HG03095 (cell line): ENCODE data around the gene HAGH.
"Not testable (repeated sequence)": the region's sequence is repeated elsewhere in the genome, so short reads cannot be mapped to it uniquely, and the experiment has no call there.

Source experiments
- ATAC-seq: cut with Tn5 transposase; IDR thresholded peaks from one replicate; pipeline ENCODE4 v1.9.1; 2021; ENCODE audit warnings: moderate library complexity; ENCODE audit not compliant: unreplicated experiment

HAGH gene

DNA sequence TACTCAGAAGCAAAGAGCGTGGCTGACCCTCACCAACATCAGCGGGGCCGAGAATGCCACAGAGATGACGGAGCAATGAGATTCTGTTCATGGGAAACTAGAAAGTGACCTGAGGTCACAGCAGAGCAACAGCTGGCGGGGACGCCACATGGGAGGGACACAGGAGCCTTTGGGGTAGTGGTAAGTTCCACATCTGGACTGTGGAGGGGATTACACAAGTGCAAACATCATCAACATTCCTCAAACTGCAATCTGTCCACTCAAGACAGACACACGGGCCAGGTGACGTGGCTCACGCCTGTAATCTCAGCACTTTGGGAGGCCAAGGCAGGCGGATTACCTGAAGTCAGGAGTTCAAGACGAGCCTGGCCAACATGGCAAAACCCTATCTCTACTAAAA, 11.2 kb downstream of the HAGH start:
- ATAC-seq, result no peak

GRCh38 chr16:1812732-1813163, 13.9 kb downstream of the HAGH start:
- no peak for ATAC-seq

DNA sequence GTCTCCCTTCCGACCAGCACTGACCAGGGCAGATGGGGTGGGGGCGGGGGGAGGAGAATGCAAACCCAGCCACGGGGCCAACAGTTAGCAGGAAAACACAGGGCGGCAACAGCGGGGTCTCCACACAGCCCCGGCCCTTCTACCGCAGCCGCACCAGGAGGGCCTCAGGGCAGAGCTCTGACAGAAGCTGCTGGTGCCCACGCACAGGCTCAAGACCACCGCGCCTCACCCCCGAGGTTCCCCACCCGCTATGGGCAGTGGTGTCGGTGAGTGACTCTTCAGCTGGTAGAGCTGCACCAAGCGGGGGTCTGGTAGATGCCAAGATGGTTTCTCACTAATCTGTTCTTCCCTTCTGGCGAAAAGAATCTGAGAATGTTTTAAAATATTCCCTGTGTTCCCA, 16.1 kb downstream of the HAGH start:
- ATAC-seq, result no peak

GRCh38 chr16:1810106-1810505, 16.5 kb downstream of the HAGH start:
- ATAC-seq, result no peak

GRCh38 chr16:1809281-1809801, 17.3 kb downstream of the HAGH start:
- no peak for ATAC-seq

- no peak for ATAC-seq
Observed at GRCh38 chr16:1808691-1809090, 17.9 kb downstream of the HAGH start.

GRCh38 chr16:1807626-1808025, 19.0 kb downstream of the HAGH start:
- no peak for ATAC-seq

DNA sequence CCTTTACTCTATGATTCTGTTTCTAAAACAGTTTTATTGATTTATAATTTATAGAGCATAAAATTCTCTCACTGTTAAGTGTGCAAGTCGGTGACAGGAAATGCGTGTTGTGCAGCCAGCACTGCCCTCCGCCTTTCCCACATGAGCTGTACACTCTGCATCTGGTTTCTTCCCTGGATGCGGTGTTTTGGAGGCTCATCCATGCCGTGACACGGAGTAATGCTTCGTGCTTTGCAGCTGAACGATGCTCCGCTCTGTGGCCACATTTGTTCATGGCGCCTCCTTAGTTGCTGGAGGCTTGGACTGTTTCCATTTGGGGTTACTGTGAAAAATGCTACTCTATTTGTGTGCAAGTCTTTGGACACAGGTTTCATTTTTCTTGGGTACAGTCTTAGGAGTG, 25.9 kb downstream of the HAGH start:
- ATAC-seq, result no peak

DNA sequence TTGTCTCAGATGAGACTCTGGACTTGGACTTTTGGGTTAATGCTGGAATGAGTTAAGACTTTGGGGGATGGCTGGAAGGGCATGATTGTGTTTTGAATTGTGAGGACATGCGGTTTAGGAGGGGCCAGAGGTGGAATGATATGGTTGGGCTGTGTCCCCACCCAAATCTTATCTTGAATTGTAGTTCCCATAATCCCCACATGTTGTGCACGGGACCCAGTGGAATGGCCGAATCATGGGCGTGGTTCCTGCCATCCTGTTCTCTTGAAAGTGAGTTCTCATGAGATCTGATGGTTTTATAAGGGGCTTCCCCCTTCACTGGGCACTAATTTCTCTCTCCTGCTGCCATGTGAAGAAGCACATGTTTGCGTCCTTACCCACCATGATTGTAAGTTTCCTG, 27.4 kb downstream of the HAGH start:
- ATAC-seq, result not testable (repeated sequence)

- no peak for ATAC-seq
Observed at GRCh38 chr16:1794908-1795666, 31.5 kb downstream of the HAGH start.

DNA sequence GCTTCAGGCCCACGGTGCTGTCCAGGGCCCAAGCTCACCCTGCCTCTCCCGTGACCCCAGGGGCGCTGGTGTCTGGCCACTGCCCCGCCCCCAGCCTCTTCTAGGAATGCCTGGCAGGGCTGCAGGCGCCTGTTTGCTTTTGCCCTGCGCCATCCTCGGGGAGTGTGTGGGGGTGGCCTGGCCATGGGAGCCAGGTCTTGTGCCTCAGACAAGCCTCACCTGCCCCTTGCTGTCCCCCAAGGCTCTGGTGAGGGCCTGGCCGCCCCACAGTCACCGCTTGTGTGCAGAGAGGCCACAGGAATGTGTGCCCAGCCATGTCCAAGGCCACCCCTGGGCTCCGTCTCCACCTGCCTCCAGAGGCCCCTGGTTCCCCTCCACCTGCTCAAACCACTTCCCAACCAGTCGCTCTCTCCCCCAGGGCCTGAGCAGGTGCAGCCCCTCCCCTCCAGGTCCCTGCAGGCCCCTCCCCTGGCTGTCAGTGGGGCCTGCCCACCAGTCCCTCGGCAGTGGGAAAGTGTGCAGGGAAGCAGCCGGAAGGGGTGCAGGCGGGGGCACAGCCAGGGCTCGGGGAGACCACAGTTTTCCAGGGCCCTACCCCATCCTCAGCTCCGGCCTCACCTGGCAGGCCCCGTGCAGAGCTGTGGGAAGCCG, 32.3 kb downstream of the HAGH start:
- no peak for ATAC-seq

GRCh38 chr16:1793578-1794220, 32.9 kb downstream of the HAGH start, which contains the start of gene IGFALS:
Gene IGFALS (minus strand): TSS chr16:1793705. CDS start chr16:1793652, 53 bp downstream.
- no peak for ATAC-seq

- ATAC-seq, result no peak
Observed at GRCh38 chr16:1792836-1793577, 33.6 kb downstream of the HAGH start.

- ATAC-seq, result no peak
Observed at GRCh38 chr16:1791943-1792812, 34.4 kb downstream of the HAGH start.

- no peak for ATAC-seq
Observed at GRCh38 chr16:1791256-1791942, 35.2 kb downstream of the HAGH start.

GRCh38 chr16:1790611-1791255, 35.9 kb downstream of the HAGH start:
- no peak for ATAC-seq

DNA sequence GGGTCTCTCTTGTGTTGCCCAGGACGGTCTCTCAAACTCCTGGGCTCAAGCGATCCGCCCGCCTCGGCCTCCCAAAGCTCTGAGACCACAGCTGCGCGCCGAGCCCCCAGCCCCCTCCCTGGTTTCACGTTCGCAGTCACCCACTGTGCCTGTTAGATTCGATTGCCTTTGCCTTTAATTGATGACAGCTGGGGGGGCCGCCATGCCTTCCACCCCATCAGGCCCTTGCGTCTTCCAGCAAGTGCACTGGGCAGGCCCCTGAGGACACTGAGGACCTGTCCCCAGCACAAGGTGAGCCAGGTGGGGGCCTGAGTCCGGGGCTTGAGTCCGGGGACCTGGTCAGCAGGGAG, 36.4 kb downstream of the HAGH start:
- no peak for ATAC-seq

GRCh38 chr16:1789643-1790045, 37.0 kb downstream of the HAGH start:
- ATAC-seq, result no peak

GRCh38 chr16:1788708-1789100, 37.9 kb downstream of the HAGH start:
- no peak for ATAC-seq
